Measurements from ENCODE around the gene MRPL46. TPM values are rescaled to one million over a fixed set of nuclear protein-coding genes. Genes with fewer than 3 reads are reported as not detected.

Gene MRPL46
- total RNA-seq, 1 experiment from 2014 or later: 30.5 TPM

GRCh38 chr15:88512078-88512477 is 44.9 kb upstream of the MRPL46 start:
- Histone ChIP-seq H3K27me3 (ENCODE audit: insufficient read depth, low read length) (no peaks in the 10 kb centered on the region), H2AFZ (ENCODE audit: low read depth, low read length, poor library complexity, severe bottlenecking) (no peak overlapping the region), H3K36me3 (ENCODE audit: control insufficient read depth in 1 of 2, insufficient read depth in 2 of 2, low read length in 2 of 2) (no peaks in the 10 kb centered on the region), H3K4me3 (replicated peaks in 1 of 2; ENCODE audit: low read depth in 1 of 2, low read length in 2 of 2) (no peak overlapping the region), H3K9ac (ENCODE audit: low read length) (no peak overlapping the region), H3K9me3 (ENCODE audit: control insufficient read depth in 1 of 2, insufficient read depth in 1 of 2, low read depth in 1 of 2, low read length in 2 of 2) (no peaks in the 10 kb centered on the region), H3K27ac (ENCODE audit: low read depth, low read length) (no peak overlapping the region), H3K4me1 (ENCODE audit: control insufficient read depth in 1 of 2, insufficient read depth in 2 of 2, low read length in 2 of 2) (peaks cover 0 to 7% of the 10 kb centered on the region in 2 experiments; a peak in 2 of 4 replicates), H3K4me2 (ENCODE audit: low read length) (no peak overlapping the region), H3K79me2 (ENCODE audit: insufficient read depth, low read length) (no peaks in the 10 kb centered on the region), H3K9me2 (ENCODE audit: insufficient read depth) (no peaks in the 10 kb centered on the region), H4K20me1 (ENCODE audit: insufficient read depth) (no peaks in the 10 kb centered on the region)
- POLR2A ChIA-PET: no interaction called here
- CTCF ChIA-PET: no interaction called here
- RAD21 ChIA-PET (ENCODE audit: low non-redundant PET in 1 of 2, low total read pairs in 2 of 2, uncharacterized antibody in 2 of 2, unreplicated experiment in 2 of 2): no interaction called here
- BruUV-seq (replicated peaks): no TSS peak
- intact Hi-C loops (cut with micrococcal nuclease): no loop called here
- TF ChIP-seq CTCF (IDR thresholded peaks at IDR 0.05 in 2 of 3, conservative IDR thresholded peaks at IDR 0.05 in 1 of 3; ENCODE audit: borderline replicate concordance in 1 of 3, insufficient read depth in 1 of 3, low read depth in 2 of 3, low read length in 2 of 3): no peak
- TF ChIP-seq EGR1 (IDR thresholded peaks at IDR 0.05; ENCODE audit: low read depth): no peak
- TF ChIP-seq ZFX (IDR thresholded peaks at IDR 0.05): no peak
- no peak for TF ChIP-seq REST (IDR thresholded peaks at IDR 0.05; ENCODE audit: low read depth)
- TF ChIP-seq ZNF274 (IDR thresholded peaks at IDR 0.05; ENCODE audit: low read depth, low read length): no peak
- TF ChIP-seq EZH2 (IDR thresholded peaks at IDR 0.05): no peak
- no peak for TF ChIP-seq TCF7L2 (IDR thresholded peaks at IDR 0.05; ENCODE audit: borderline replicate concordance, extremely low read depth, insufficient read depth, insufficient read length)
- TF ChIP-seq EZH2phosphoT487 (IDR thresholded peaks at IDR 0.05; ENCODE audit: borderline replicate concordance): no peak
- TF ChIP-seq ZBTB33 (IDR thresholded peaks at IDR 0.05; ENCODE audit: extremely low read depth, insufficient replicate concordance, low read length): no peak
- no peak for TF ChIP-seq POLR2AphosphoS5 (IDR thresholded peaks at IDR 0.05; ENCODE audit: low read depth, low read length)
- no peak for TF ChIP-seq FOSL1 (IDR thresholded peaks at IDR 0.05; ENCODE audit: low read depth)
- no peak for TF ChIP-seq CBX3 (IDR thresholded peaks at IDR 0.05; ENCODE audit: low read depth)
- no peak for DNase-seq (ENCODE audit: low read depth, low spot score)
- no peak for ATAC-seq

All from HCT116 (cell line).